Common myeloid progenitor, CD34-positive (primary cell): ENCODE data around the gene ZNF674.

Experiments
- CTCF ChIA-PET: fragments of 350-600 bp; sonication (Branson Sonifier 250); formaldehyde crosslinking; loops from one replicate; lab custom pipeline; 2021; ENCODE audit warnings: antibody characterized with exemption; lab: Charles Lee
- POLR2A ChIA-PET: fragments of 350-600 bp; sonication (Branson Sonifier 250); formaldehyde crosslinking; loops from one replicate; lab custom pipeline; 2021; ENCODE audit warnings: antibody characterized with exemption; lab: Charles Lee
- DNase-seq, 3 donors: peaks; one replicate each; pipeline versions ENCODE4 v3.0.0 to v3.0.0-alpha.2; 2013
- H3K27ac ChIP-seq, 2 experiments: 1 replicate in 1 of 2; 2 replicates in 1 of 2; pipeline ENCODE4 v1.7.0; 2013; ENCODE audit warnings: inconsistent platforms in 2 of 2, low read length in 2 of 2, mild to moderate bottlenecking in 2 of 2, low read depth in 1 of 2, moderate library complexity in 1 of 2; ENCODE audit not compliant: severe bottlenecking in 2 of 2, insufficient read depth in 1 of 2, poor library complexity in 1 of 2
- H3K27me3 ChIP-seq, 5 experiments: replicated peaks in 2 of 5; 1 replicate in 3 of 5; 2 replicates in 2 of 5; pipeline versions ENCODE4 v1.6.1 to v1.7.0; 2013; ENCODE audit warnings: low read length in 4 of 5, mild to moderate bottlenecking in 2 of 5, moderate library complexity in 2 of 5, inconsistent platforms in 1 of 5; ENCODE audit not compliant: insufficient read depth in 5 of 5, control insufficient read depth in 4 of 5
- H3K36me3 ChIP-seq, 4 experiments: 1 replicate in 2 of 4; 2 replicates in 2 of 4; pipeline versions ENCODE4 v1.6.1 to v1.7.0; 2013; ENCODE audit warnings: low read length in 3 of 4, control low read depth in 1 of 4, mild to moderate bottlenecking in 1 of 4; ENCODE audit not compliant: control insufficient read depth in 4 of 4, insufficient read depth in 4 of 4
- H3K4me1 ChIP-seq, 4 experiments: 1 replicate in 3 of 4; 2 replicates in 1 of 4; pipeline versions ENCODE4 v1.6.1 to v1.7.1; 2013; ENCODE audit warnings: low read length in 3 of 4, mild to moderate bottlenecking in 3 of 4, control low read depth in 1 of 4, inconsistent platforms in 1 of 4, moderate library complexity in 1 of 4; ENCODE audit not compliant: control insufficient read depth in 4 of 4, insufficient read depth in 4 of 4; ENCODE audit errors: control extremely low read depth in 1 of 4
- H3K4me3 ChIP-seq, 7 experiments: 1 replicate in 4 of 7; 2 replicates in 3 of 7; pipeline versions ENCODE4 v1.5.1 to v1.7.0; 2013; ENCODE audit warnings: mild to moderate bottlenecking in 7 of 7, low read length in 6 of 7, moderate library complexity in 6 of 7, inconsistent platforms in 2 of 7, low read depth in 2 of 7, control low read depth in 1 of 7; ENCODE audit not compliant: insufficient read depth in 4 of 7, control insufficient read depth in 1 of 7; ENCODE audit errors: extremely low read depth in 1 of 7
- H3K9me3 ChIP-seq, 5 experiments: 1 replicate in 4 of 5; 2 replicates in 1 of 5; pipeline versions ENCODE4 v1.6.1 to v1.7.1; 2013; ENCODE audit warnings: low read length in 4 of 5, mild to moderate bottlenecking in 2 of 5, inconsistent platforms in 1 of 5, low read depth in 1 of 5, moderate library complexity in 1 of 5; ENCODE audit not compliant: control insufficient read depth in 4 of 5, insufficient read depth in 2 of 5; ENCODE audit errors: control extremely low read depth in 1 of 5
- WGBS: methylation state at CpG from one replicate; pipeline ENCODE4 v1.1.5; 2013; ENCODE audit not compliant: insufficient coverage; 5-methylcytosine and 5-hydroxymethylcytosine counted together

Gene ZNF674

GRCh38 chrX:46575991-46576392 lies 30.8 kb upstream of the ZNF674 start:
- no peak for DNase-seq
- ChIA-PET POLR2A (interaction anchor here (0.5 kb wide), 1 partner anchor 10 kb away, joined by 3 read pairs; no protein-coding TSS in a partner anchor), CTCF (interaction anchor here (1.0 to 1.5 kb wide), 2 partner anchors 11 to 22 kb away, joined by 3 read pairs; no protein-coding TSS in a partner anchor)
- peaks cover 0 to 8% (median 0%) of the 10 kb centered on the region in 5 experiments for H3K27me3 ChIP-seq
- peaks cover 0 to 4% (median 0%) of the 10 kb centered on the region in 4 experiments for H3K36me3 ChIP-seq
- peaks cover 9 to 36% (median 27%) of the 10 kb centered on the region in 4 experiments for H3K4me1 ChIP-seq
- H3K27ac ChIP-seq: no peak overlapping the region
- peak overlapping the region in 3 of 7 experiments; percentile 20 to 82 (median 67) for H3K4me3 ChIP-seq
- H3K9me3 ChIP-seq: peaks cover 0 to 9% (median 0%) of the 10 kb centered on the region in 5 experiments
- WGBS: 39% methylated on average over 6 of the region's 6 CpGs

- Histone ChIP-seq H3K27ac (no peak overlapping the region), H3K36me3 (peaks cover 0 to 4% (median 0%) of the 10 kb centered on the region in 4 experiments), H3K27me3 (peaks cover 0 to 8% (median 0%) of the 10 kb centered on the region in 5 experiments), H3K4me1 (peaks cover 9 to 36% (median 27%) of the 10 kb centered on the region in 4 experiments), H3K4me3 (peak overlapping the region in 6 of 7 experiments; percentile 23 to 82 (median 62)), H3K9me3 (peaks cover 0 to 9% (median 0%) of the 10 kb centered on the region in 5 experiments)
- DNase-seq: no peak
- POLR2A ChIA-PET: interaction anchor here (0.5 kb wide), 1 partner anchor 11 kb away, joined by 3 read pairs; no protein-coding TSS in a partner anchor
- WGBS: 57% methylated on average over 2 of the region's 6 CpGs
- CTCF ChIA-PET: interaction anchor here (1.0 to 1.5 kb wide), 3 partner anchors 11 to 73 kb away, joined by 3 read pairs; no protein-coding TSS in a partner anchor
These were observed 30.4 kb upstream of the ZNF674 start for GRCh38 chrX:46575586-46575985.

- WGBS: 49% methylated on average over 80 of the region's 90 CpGs
- peaks cover 9 to 36% (median 27%) of the 10 kb centered on the region in 4 experiments for H3K4me1 ChIP-seq
- peak; percentile 35 to 65 (median 58) for DNase-seq
- POLR2A ChIA-PET: no interaction called here
- H3K27me3 ChIP-seq: peaks cover 0 to 8% (median 0%) of the 10 kb centered on the region in 5 experiments
- peaks cover 0 to 9% (median 0%) of the 10 kb centered on the region in 5 experiments for H3K9me3 ChIP-seq
- peaks cover 0 to 4% (median 0%) of the 10 kb centered on the region in 4 experiments for H3K36me3 ChIP-seq
- H3K27ac ChIP-seq: no peak overlapping the region
- CTCF ChIA-PET: interaction anchor here (1.1 kb wide), 1 partner anchor 74 kb away, joined by 3 read pairs; no protein-coding TSS in a partner anchor
- peak overlapping the region; percentile 58 to 82 (median 67) for H3K4me3 ChIP-seq
These were observed 29.7 kb upstream of the ZNF674 start for GRCh38 chrX:46574774-46575381.

- CTCF ChIA-PET: interaction anchor here (1.1 kb wide), 1 partner anchor 74 kb away, joined by 3 read pairs; no protein-coding TSS in a partner anchor
- POLR2A ChIA-PET: no interaction called here
- H3K27ac ChIP-seq: no peak overlapping the region
These were observed 28.9 kb upstream of the ZNF674 start for GRCh38 chrX:46573892-46574773.

GRCh38 chrX:46573331-46573891 lies 28.2 kb upstream of the ZNF674 start, which contains the start of gene CHST7:
Gene CHST7, plus strand, starts transcription at chrX:46573765. Its CDS starts 167 bp downstream, at chrX:46573932.
- H3K9me3 ChIP-seq: peaks cover 0 to 9% (median 0%) of the 10 kb centered on the region in 5 experiments
- CTCF ChIA-PET: interaction anchor here (0.8 to 1.5 kb wide), 2 partner anchors 12 to 76 kb away, joined by 3 to 5 read pairs; no protein-coding TSS in a partner anchor
- POLR2A ChIA-PET: no interaction called here
- 37% methylated on average over 31 of the region's 35 CpGs for WGBS
- peak within 1 kb of the TSS; percentile 58 to 82 (median 67) for H3K4me3 ChIP-seq
- H3K27me3 ChIP-seq: peaks cover 0 to 8% (median 0%) of the 10 kb centered on the region in 5 experiments
- no peaks in the 10 kb centered on the region for H3K36me3 ChIP-seq
- no peak within 1 kb of the TSS for H3K27ac ChIP-seq
- H3K4me1 ChIP-seq: peaks cover 9 to 36% (median 27%) of the 10 kb centered on the region in 4 experiments
- peak; percentile 57 to 82 (median 77) for DNase-seq

More at GRCh38 chrX:46573892-46574773, 28.9 kb upstream of the ZNF674 start:
- Histone ChIP-seq H3K4me3 (peak overlapping the region; percentile 58 to 82 (median 67)), H3K9me3 (peaks cover 0 to 9% (median 0%) of the 10 kb centered on the region in 5 experiments), H3K4me1 (peaks cover 9 to 36% (median 27%) of the 10 kb centered on the region in 4 experiments), H3K36me3 (peaks cover 0 to 3% (median 0%) of the 10 kb centered on the region in 4 experiments), H3K27me3 (peaks cover 0 to 8% (median 0%) of the 10 kb centered on the region in 5 experiments)
- peak; percentile 46 to 73 (median 64) for DNase-seq
- WGBS: 37% methylated on average over 107 of the region's 107 CpGs

GRCh38 chrX:46572340-46572936 lies 27.2 kb upstream of the ZNF674 start:
- 78% methylated on average over 4 of the region's 5 CpGs for WGBS
- H3K9me3 ChIP-seq: peaks cover 0 to 9% (median 0%) of the 10 kb centered on the region in 5 experiments
- ChIA-PET CTCF (interaction anchor here (0.8 to 1.5 kb wide), 4 partner anchors 9 to 77 kb away, joined by 3 to 5 read pairs (median 4); no protein-coding TSS in a partner anchor), POLR2A (no interaction called here)
- H3K4me3 ChIP-seq: peak overlapping the region in 6 of 7 experiments; percentile 58 to 82 (median 67)
- peaks cover 9 to 36% (median 27%) of the 10 kb centered on the region in 4 experiments for H3K4me1 ChIP-seq
- H3K27me3 ChIP-seq: peaks cover 0 to 8% (median 0%) of the 10 kb centered on the region in 5 experiments
- no peak overlapping the region for H3K27ac ChIP-seq
- no peaks in the 10 kb centered on the region for H3K36me3 ChIP-seq
- DNase-seq: peak; percentile 15 to 63 (median 54)
